Lower lobe of right lung (tissue), 2 donors: ENCODE measurements around the gene WDR49. TPM values are rescaled to one million over a fixed set of nuclear protein-coding genes. Genes with fewer than 3 reads are reported as not detected.

ENCODE experiments used
- ATAC-seq, 2 donors: fragments of 200-7000 bp; cut with Tn5 transposase; one replicate each; pipeline ENCODE4 v1.9.1; 2020 to 2022; ENCODE audit warnings: mild to moderate bottlenecking in 2 of 2, moderate library complexity in 2 of 2
- DNase-seq: peaks from one replicate; pipeline ENCODE4 v3.0.0-alpha.2; 2020
- H3K27ac ChIP-seq: fragments of 200-600 bp; one replicate; pipeline ENCODE4 v1.8.0; 2022
- H3K27me3 ChIP-seq: fragments of 200-600 bp; one replicate; pipeline ENCODE4 v1.8.0; 2022; ENCODE audit warnings: low read depth
- H3K36me3 ChIP-seq: fragments of 200-600 bp; one replicate; pipeline ENCODE4 v1.8.0; 2022; ENCODE audit warnings: mild to moderate bottlenecking
- H3K4me1 ChIP-seq: fragments of 200-600 bp; one replicate; pipeline ENCODE4 v1.8.0; 2022
- H3K4me3 ChIP-seq: fragments of 200-600 bp; one replicate; pipeline ENCODE4 v1.8.0; 2022; ENCODE audit warnings: mild to moderate bottlenecking
- H3K9me3 ChIP-seq: fragments of 200-600 bp; one replicate; pipeline ENCODE4 v1.8.0; 2022
- CTCF ChIP-seq: fragments of 200-600 bp; IDR thresholded peaks from one replicate; pipeline ENCODE4 v1.8.0; 2022; ENCODE audit warnings: antibody characterized with exemption, mild to moderate bottlenecking
- intact Hi-C: fragments of 100-400 bp; cut with DNase I; formaldehyde crosslinking; loops from one replicate; pipeline ENCODE4 v1.11.0; 2022
- total RNA-seq: library from RNA; stranded (reverse); fragmentation: NEBNext Ultra II Directional; extraction: Animal tissue kit (Norgen Biotek cat#: 25700); gene quantifications from one replicate; pipeline ENCODE4 v1.2.1, GENCODE V29; 2021
- donor health status: DM: no; HTN: yes; CAD: no; lungs with severe emphysema.

Gene WDR49
- total RNA-seq, 1 donor from 2014 or later = 13.9 TPM

- Histone ChIP-seq H3K4me1 (no peaks in the 10 kb centered on the region), H3K9me3 (no peaks in the 10 kb centered on the region), H3K4me3 (no peak overlapping the region), H3K27me3 (no peaks in the 10 kb centered on the region), H3K36me3 (no peaks in the 10 kb centered on the region), H3K27ac (no peak overlapping the region)
- no peak for TF ChIP-seq CTCF
- ATAC-seq (no peak), DNase-seq (no peak)
- intact Hi-C loops = no loop called here
Observed at GRCh38 chr3:167656821-167657220, 3.1 kb upstream of the WDR49 start.

- Histone ChIP-seq H3K4me1 (no peaks in the 10 kb centered on the region), H3K27me3 (no peaks in the 10 kb centered on the region), H3K36me3 (no peaks in the 10 kb centered on the region), H3K27ac (peak overlapping the region; percentile 53), H3K9me3 (no peaks in the 10 kb centered on the region), H3K4me3 (peak overlapping the region; percentile 25)
- no peak for ATAC-seq
- no peak for DNase-seq
- no peak for TF ChIP-seq CTCF
- intact Hi-C loops = no loop called here
Observed at GRCh38 chr3:167653155-167653554, 587 bp downstream of the WDR49 start.

GRCh38 chr3:167651826-167652225, 1.9 kb downstream of the WDR49 start:
- ATAC-seq (no peak), DNase-seq (no peak)
- Histone ChIP-seq H3K4me1 (no peaks in the 10 kb centered on the region), H3K36me3 (no peaks in the 10 kb centered on the region), H3K27ac (no peak overlapping the region), H3K4me3 (no peak overlapping the region), H3K27me3 (no peaks in the 10 kb centered on the region), H3K9me3 (no peaks in the 10 kb centered on the region)
- TF ChIP-seq CTCF = no peak
- intact Hi-C loops = no loop called here

GRCh38 chr3:167650459-167650858, 3.3 kb downstream of the WDR49 start:
- ATAC-seq = no peak
- no peaks in the 10 kb centered on the region for H3K36me3 ChIP-seq
- H3K4me1 ChIP-seq = no peaks in the 10 kb centered on the region
- no peaks in the 10 kb centered on the region for H3K9me3 ChIP-seq
- H3K27ac ChIP-seq = no peak overlapping the region
- no peaks in the 10 kb centered on the region for H3K27me3 ChIP-seq
- no peak for DNase-seq
- no peak for TF ChIP-seq CTCF
- intact Hi-C loops = no loop called here
- no peak overlapping the region for H3K4me3 ChIP-seq

GRCh38 chr3:167649746-167650145, 4.0 kb downstream of the WDR49 start:
- no peak for DNase-seq
- no peak for TF ChIP-seq CTCF
- peaks cover 1% of the 10 kb centered on the region for H3K9me3 ChIP-seq
- H3K36me3 ChIP-seq = no peaks in the 10 kb centered on the region
- no peaks in the 10 kb centered on the region for H3K27me3 ChIP-seq
- no peaks in the 10 kb centered on the region for H3K4me1 ChIP-seq
- no peak overlapping the region for H3K4me3 ChIP-seq
- H3K27ac ChIP-seq = no peak overlapping the region
- no peak for ATAC-seq
- intact Hi-C loops = no loop called here

- Histone ChIP-seq H3K36me3 (no peaks in the 10 kb centered on the region), H3K9me3 (peaks cover 10% of the 10 kb centered on the region), H3K27me3 (no peaks in the 10 kb centered on the region), H3K4me3 (no peak overlapping the region), H3K4me1 (no peaks in the 10 kb centered on the region), H3K27ac (no peak overlapping the region)
- intact Hi-C loops = no loop called here
- ATAC-seq (no peak), DNase-seq (no peak)
- no peak for TF ChIP-seq CTCF
Observed at GRCh38 chr3:167644611-167645010, 9.1 kb downstream of the WDR49 start.
